ENCODE results near the gene TXLNB.

GRCh38 chr6:139256087-139256486, 35.7 kb downstream of the TXLNB start:
- TF ChIP-seq TAF1 (IDR thresholded peaks at IDR 0.05; ENCODE audit: low read depth, low read length) = no peak
- no peak for TF ChIP-seq POLR2AphosphoS5 (IDR thresholded peaks at IDR 0.05; ENCODE audit: low read depth, low read length)

All from GM12891 (cell line).